Measurements from ENCODE around the gene OR2M7. TPM values are rescaled to one million over a fixed set of nuclear protein-coding genes. Genes with fewer than 3 reads are reported as not detected.

Gene OR2M7
- polyA plus RNA-seq, 2 of the 4 experiments (the other 2 are of a cell fraction): not detected

- POLR2A ChIA-PET: no interaction called here
Measured at GRCh38 chr1:248372394-248372793, 48.0 kb upstream of the OR2M7 start.

DNA sequence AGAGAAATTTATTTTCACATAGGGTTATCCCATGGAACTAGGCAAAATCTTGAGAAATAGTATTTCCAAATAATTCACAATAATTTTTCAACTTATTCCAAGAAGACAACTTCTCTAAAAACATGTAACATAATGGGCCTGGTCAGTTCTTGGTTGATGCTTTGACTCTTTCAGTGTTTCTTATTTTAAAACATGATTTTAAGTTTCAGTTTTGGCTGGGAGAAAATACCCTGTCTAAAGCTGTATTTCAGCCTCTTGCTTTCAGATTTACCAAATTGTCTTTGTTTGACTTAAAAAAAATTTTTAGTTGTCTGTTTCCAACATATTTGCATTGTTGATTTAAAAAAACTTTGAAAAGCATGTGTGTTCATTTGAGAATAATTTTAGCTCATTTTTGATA is 42.2 kb upstream of the OR2M7 start:
- FAIRE-seq: no peak
- H3K4me2 ChIP-seq: no peak overlapping the region
- no peaks in the 10 kb centered on the region for H3K4me1 ChIP-seq
- no peak overlapping the region for H3K4me3 ChIP-seq
- DNase-seq (ENCODE audit: low read depth in 1 of 2, low spot score in 1 of 2): no peak
- no peak for ATAC-seq
- CTCF ChIA-PET: no interaction called here
- no peak overlapping the region for H3K27ac ChIP-seq
- H3K9me3 ChIP-seq: peaks cover 5% of the 10 kb centered on the region; the same call in 1 of the 3 replicates
- POLR2A ChIA-PET: no interaction called here
- TF ChIP-seq CHD2 (IDR thresholded peaks at IDR 0.05; ENCODE audit: low read length, partially characterized antibody) (no peak), KDM5A (IDR thresholded peaks at IDR 0.05) (no peak), CEBPB (IDR thresholded peaks at IDR 0.05) (no peak), CHD4 (IDR thresholded peaks at IDR 0.05; ENCODE audit: borderline replicate concordance) (no peak), ELK1 (IDR thresholded peaks at IDR 0.05; ENCODE audit: low read depth, low read length) (no peak), HDAC2 (IDR thresholded peaks at IDR 0.05) (no peak), NFE2L2 (conservative IDR thresholded peaks at IDR 0.05; ENCODE audit: low read length) (no peak), MAFK (IDR thresholded peaks at IDR 0.05; ENCODE audit: partially characterized antibody) (no peak), PHF8 (IDR thresholded peaks at IDR 0.05; ENCODE audit: borderline replicate concordance, low read depth) (no peak), CBX2 (IDR thresholded peaks at IDR 0.05; ENCODE audit: borderline replicate concordance, low read depth) (no peak), ZFP36 (IDR thresholded peaks at IDR 0.05; ENCODE audit: borderline replicate concordance, partially characterized antibody) (no peak), SMC3 (IDR thresholded peaks at IDR 0.05) (no peak), ZSCAN20 (CRISPR knock-in tag; IDR thresholded peaks at IDR 0.05) (no peak), EHMT2 (IDR thresholded peaks at IDR 0.05; ENCODE audit: low read depth) (no peak), RFX5 (IDR thresholded peaks at IDR 0.05) (no peak), ATOH8 (CRISPR knock-in tag; IDR thresholded peaks at IDR 0.05; ENCODE audit: low read depth) (no peak)
- TF ChIP-seq, protein P1, sequence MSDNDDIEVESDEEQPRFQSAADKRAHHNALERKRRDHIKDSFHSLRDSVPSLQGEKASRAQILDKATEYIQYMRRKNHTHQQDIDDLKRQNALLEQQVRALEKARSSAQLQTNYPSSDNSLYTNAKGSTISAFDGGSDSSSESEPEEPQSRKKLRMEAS (IDR thresholded peaks at IDR 0.05): no peak

More at GRCh38 chr1:248372394-248372793, 48.0 kb upstream of the OR2M7 start:
- DNase-seq (ENCODE audit: low read depth in 1 of 2, low spot score in 1 of 2) (no peak), ATAC-seq (no peak), FAIRE-seq (no peak)
- Histone ChIP-seq H3K4me2 (no peak overlapping the region), H3K4me3 (no peak overlapping the region), H3K9me3 (peaks cover 7% of the 10 kb centered on the region; the same call in 1 of the 3 replicates), H3K4me1 (no peaks in the 10 kb centered on the region), H3K27ac (no peak overlapping the region)
- TF ChIP-seq ESRRA (IDR thresholded peaks at IDR 0.05; ENCODE audit: borderline replicate concordance, low read length): no peak
- TF ChIP-seq HOXA7 (CRISPR knock-in tag; IDR thresholded peaks at IDR 0.05): no peak
- no peak for TF ChIP-seq ATOH8 (CRISPR knock-in tag; IDR thresholded peaks at IDR 0.05; ENCODE audit: low read depth)
- no peak for TF ChIP-seq CBX8 (IDR thresholded peaks at IDR 0.05)
- TF ChIP-seq, protein P2, sequence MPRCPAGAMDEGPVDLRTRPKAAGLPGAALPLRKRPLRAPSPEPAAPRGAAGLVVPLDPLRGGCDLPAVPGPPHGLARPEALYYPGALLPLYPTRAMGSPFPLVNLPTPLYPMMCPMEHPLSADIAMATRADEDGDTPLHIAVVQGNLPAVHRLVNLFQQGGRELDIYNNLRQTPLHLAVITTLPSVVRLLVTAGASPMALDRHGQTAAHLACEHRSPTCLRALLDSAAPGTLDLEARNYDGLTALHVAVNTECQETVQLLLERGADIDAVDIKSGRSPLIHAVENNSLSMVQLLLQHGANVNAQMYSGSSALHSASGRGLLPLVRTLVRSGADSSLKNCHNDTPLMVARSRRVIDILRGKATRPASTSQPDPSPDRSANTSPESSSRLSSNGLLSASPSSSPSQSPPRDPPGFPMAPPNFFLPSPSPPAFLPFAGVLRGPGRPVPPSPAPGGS (IDR thresholded peaks at IDR 0.05): no peak
- TF ChIP-seq HMGXB4 (CRISPR knock-in tag; IDR thresholded peaks at IDR 0.05; ENCODE audit: borderline replicate concordance): no peak
- TF ChIP-seq RAD21 (conservative IDR thresholded peaks at IDR 0.05 in 1 of 2, IDR thresholded peaks at IDR 0.05 in 1 of 2): no peak
- TF ChIP-seq FOSL2 (IDR thresholded peaks at IDR 0.05): no peak
- TF ChIP-seq FOSL2 (CRISPR knock-in tag; IDR thresholded peaks at IDR 0.05): no peak
- TF ChIP-seq TP53 (CRISPR knock-in tag; IDR thresholded peaks at IDR 0.05): no peak
- no peak for TF ChIP-seq ZSCAN20 (CRISPR knock-in tag; IDR thresholded peaks at IDR 0.05)
- no peak for TF ChIP-seq HEYL (CRISPR knock-in tag; IDR thresholded peaks at IDR 0.05)
- TF ChIP-seq CBX2 (IDR thresholded peaks at IDR 0.05; ENCODE audit: borderline replicate concordance, low read depth): no peak
- no peak for TF ChIP-seq EHMT2 (IDR thresholded peaks at IDR 0.05; ENCODE audit: low read depth)
- TF ChIP-seq PBX3 (IDR thresholded peaks at IDR 0.05): no peak
- no peak for TF ChIP-seq EHF (CRISPR knock-in tag; IDR thresholded peaks at IDR 0.05)
- no peak for TF ChIP-seq MAFK (IDR thresholded peaks at IDR 0.05; ENCODE audit: partially characterized antibody)
- no peak for TF ChIP-seq RCOR1 (IDR thresholded peaks at IDR 0.05; ENCODE audit: low read depth, low read length)
- TF ChIP-seq HOXB5 (CRISPR knock-in tag; IDR thresholded peaks at IDR 0.05): no peak
- TF ChIP-seq EP300 (IDR thresholded peaks at IDR 0.05): no peak
- TF ChIP-seq FOSB (CRISPR knock-in tag; IDR thresholded peaks at IDR 0.05): no peak
- CTCF ChIA-PET: no interaction called here
- 3% methylated on average over 5 of the region's 5 CpGs for WGBS (ENCODE audit: missing lambda C conversion rate)

Measured in A549 (cell line).